Neuronal stem cell (in vitro differentiated cells): ENCODE results near the gene NLRP4.

Source experiments
- DNase-seq: peaks from one replicate; pipeline ENCODE4 v3.0.0-alpha.2; 2013; ENCODE audit warnings: low spot score
- H2AFZ ChIP-seq: one replicate; pipeline ENCODE4 v1.6.1; 2013; ENCODE audit warnings: mild to moderate bottlenecking, low read length, inconsistent platforms
- H2AK5ac ChIP-seq: 2 replicates; pipeline ENCODE4 v1.6.1; 2013; ENCODE audit warnings: low read depth, mild to moderate bottlenecking, inconsistent platforms, low read length, moderate library complexity, mixed read lengths
- H2BK120ac ChIP-seq: 2 replicates; pipeline ENCODE4 v1.6.1; 2013; ENCODE audit warnings: low read depth, mild to moderate bottlenecking, inconsistent platforms, low read length, moderate library complexity, mixed read lengths
- H2BK12ac ChIP-seq: one replicate; pipeline ENCODE4 v1.6.1; 2013; ENCODE audit warnings: low read length, inconsistent platforms
- H2BK15ac ChIP-seq: 2 replicates; pipeline ENCODE4 v1.6.1; 2013; ENCODE audit warnings: mild to moderate bottlenecking, low read length, inconsistent platforms, mixed read lengths
- H2BK5ac ChIP-seq: one replicate; pipeline ENCODE4 v1.6.1; 2013; ENCODE audit warnings: inconsistent platforms, mild to moderate bottlenecking, low read length, moderate library complexity
- H3K14ac ChIP-seq: one replicate; pipeline ENCODE4 v1.6.1; 2013; ENCODE audit warnings: low read length, inconsistent platforms
- H3K18ac ChIP-seq: 2 replicates; pipeline ENCODE4 v1.6.1; 2013; ENCODE audit warnings: low read length, inconsistent platforms
- H3K23ac ChIP-seq: 2 replicates; pipeline ENCODE4 v1.6.1; 2013; ENCODE audit warnings: low read depth, mild to moderate bottlenecking, mixed read lengths, low read length, inconsistent platforms; ENCODE audit not compliant: poor library complexity
- H3K27ac ChIP-seq: replicated peaks from 3 replicates; pipeline ENCODE4 v1.5.1; 2013; ENCODE audit warnings: low read length, inconsistent platforms
- H3K27me3 ChIP-seq, 3 experiments: 2 replicates each; pipeline ENCODE4 v1.6.1; 2013; ENCODE audit warnings: low read length in 3 of 3, mild to moderate bottlenecking in 2 of 3, inconsistent platforms in 1 of 3, low read depth in 1 of 3, mixed read lengths in 1 of 3, moderate library complexity in 1 of 3; ENCODE audit not compliant: control insufficient read depth in 3 of 3, insufficient read depth in 3 of 3
- H3K36me3 ChIP-seq, 2 donors: replicated peaks in 1 of 2; 2 replicates each; pipeline ENCODE4 v1.6.1; 2013; ENCODE audit warnings: low read length in 2 of 2; ENCODE audit not compliant: control insufficient read depth in 2 of 2, insufficient read depth in 2 of 2
- H3K4ac ChIP-seq: 2 replicates; pipeline ENCODE4 v1.6.1; 2013; ENCODE audit warnings: inconsistent platforms, mild to moderate bottlenecking, low read length, moderate library complexity
- H3K4me1 ChIP-seq, 2 donors: 1 replicate in 1 of 2; 2 replicates in 1 of 2; pipeline ENCODE4 v1.6.1; 2013; ENCODE audit warnings: low read length in 2 of 2, low read depth in 1 of 2; ENCODE audit not compliant: control insufficient read depth in 2 of 2, insufficient read depth in 1 of 2
- H3K4me2 ChIP-seq: one replicate; pipeline ENCODE4 v1.6.1; 2013; ENCODE audit warnings: mild to moderate bottlenecking, low read length, inconsistent platforms; ENCODE audit not compliant: insufficient read depth, poor library complexity, severe bottlenecking
- H3K4me3 ChIP-seq, 2 donors: 2 replicates each; pipeline ENCODE4 v1.5.1; 2013; ENCODE audit warnings: low read length in 2 of 2, mild to moderate bottlenecking in 2 of 2, inconsistent platforms in 1 of 2, moderate library complexity in 1 of 2
- H3K79me1 ChIP-seq: one replicate; pipeline ENCODE4 v1.6.1; 2013; ENCODE audit warnings: low read depth, mild to moderate bottlenecking, inconsistent platforms, low read length, moderate library complexity
- H3K9ac ChIP-seq: one replicate; pipeline ENCODE4 v1.6.1; 2013; ENCODE audit warnings: mild to moderate bottlenecking, low read depth, low read length, inconsistent platforms; ENCODE audit not compliant: poor library complexity
- H3K9me3 ChIP-seq, 2 donors: replicated peaks in 1 of 2; 2 replicates each; pipeline versions ENCODE3 to v1.6.1; 2013; ENCODE audit warnings: low read length in 2 of 2, mild to moderate bottlenecking in 2 of 2, inconsistent platforms in 1 of 2, low read depth in 1 of 2, mixed read lengths in 1 of 2, moderate library complexity in 1 of 2; ENCODE audit not compliant: control insufficient read depth in 2 of 2, insufficient read depth in 1 of 2
- H4K8ac ChIP-seq: one replicate; pipeline ENCODE4 v1.6.1; 2013; ENCODE audit warnings: low read depth, mild to moderate bottlenecking, inconsistent platforms, low read length, moderate library complexity
- H4K91ac ChIP-seq: one replicate; pipeline ENCODE4 v1.6.1; 2013; ENCODE audit warnings: low read length, low read depth, mild to moderate bottlenecking, inconsistent platforms; ENCODE audit not compliant: poor library complexity
- WGBS, 2 donors: extraction: QIAGEN DNeasy Blood & Tissue Kit; methylation state at CpG; one replicate each; pipeline ENCODE4 v1.1.7; 2013; ENCODE audit warnings: missing lambda C conversion rate in 2 of 2, mixed read lengths in 1 of 2; ENCODE audit not compliant: insufficient read length in 2 of 2, insufficient replicate concordance in 1 of 2; ENCODE audit errors: extremely low coverage in 2 of 2; 5-methylcytosine and 5-hydroxymethylcytosine counted together

Gene NLRP4

GRCh38 chr19:55838251-55838650 lies 1.9 kb downstream of the NLRP4 start:
- Histone ChIP-seq H3K4me1 (no peaks in the 10 kb centered on the region), H4K91ac (no peak overlapping the region), H3K36me3 (no peaks in the 10 kb centered on the region), H2AK5ac (no peak overlapping the region), H3K79me1 (no peaks in the 10 kb centered on the region), H3K14ac (no peak overlapping the region), H3K4ac (no peak overlapping the region), H2BK12ac (no peak overlapping the region), H3K4me3 (no peak overlapping the region), H2BK15ac (no peak overlapping the region), H3K18ac (no peak overlapping the region), H3K27ac (no peak overlapping the region), H3K23ac (no peak overlapping the region), H4K8ac (no peak overlapping the region), H2BK120ac (no peak overlapping the region), H2BK5ac (no peak overlapping the region), H3K9ac (no peak overlapping the region), H3K9me3 (peaks cover 0 to 12% of the 10 kb centered on the region in 2 donors), H2AFZ (no peak overlapping the region), H3K27me3 (no peaks in the 10 kb centered on the region), H3K4me2 (no peak overlapping the region)
- DNase-seq = no peak
- whole genome bisulfite sequencing, 2 donors = no CpG with 5 or more reads among the region's 3 CpGs

GRCh38 chr19:55838906-55839305 lies 2.6 kb downstream of the NLRP4 start:
- H3K4me2 ChIP-seq = no peak overlapping the region
- H2BK5ac ChIP-seq = no peak overlapping the region
- no CpG with 5 or more reads among the region's 4 CpGs for WGBS, 2 donors
- DNase-seq = no peak
- H3K4me1 ChIP-seq = no peaks in the 10 kb centered on the region
- no peak overlapping the region for H2BK15ac ChIP-seq
- no peaks in the 10 kb centered on the region for H3K36me3 ChIP-seq
- no peak overlapping the region for H4K91ac ChIP-seq
- no peaks in the 10 kb centered on the region for H3K27me3 ChIP-seq
- no peak overlapping the region for H3K23ac ChIP-seq
- no peak overlapping the region for H2BK120ac ChIP-seq
- H3K4me3 ChIP-seq = no peak overlapping the region
- H2BK12ac ChIP-seq = no peak overlapping the region
- H3K18ac ChIP-seq = no peak overlapping the region
- peaks cover 0 to 12% of the 10 kb centered on the region in 2 donors for H3K9me3 ChIP-seq
- H3K27ac ChIP-seq = no peak overlapping the region
- no peak overlapping the region for H2AK5ac ChIP-seq
- H3K14ac ChIP-seq = no peak overlapping the region
- no peaks in the 10 kb centered on the region for H3K79me1 ChIP-seq
- no peak overlapping the region for H3K9ac ChIP-seq
- no peak overlapping the region for H4K8ac ChIP-seq
- no peak overlapping the region for H3K4ac ChIP-seq
- H2AFZ ChIP-seq = no peak overlapping the region

GRCh38 chr19:55855160-55855559 lies 18.8 kb downstream of the NLRP4 start:
- Histone ChIP-seq H2AK5ac (no peak overlapping the region), H3K4me3 (no peak overlapping the region), H4K8ac (no peak overlapping the region), H3K4me2 (no peak overlapping the region), H3K79me1 (no peaks in the 10 kb centered on the region), H3K18ac (no peak overlapping the region), H3K9me3 (peaks cover 0 to 29% of the 10 kb centered on the region in 2 donors), H2AFZ (no peak overlapping the region), H2BK5ac (no peak overlapping the region), H3K23ac (no peak overlapping the region), H3K27me3 (peaks cover 0 to 7% (median 0%) of the 10 kb centered on the region in 3 experiments), H3K27ac (no peak overlapping the region), H3K4ac (no peak overlapping the region), H4K91ac (no peak overlapping the region), H2BK15ac (no peak overlapping the region), H2BK120ac (no peak overlapping the region), H3K4me1 (no peaks in the 10 kb centered on the region), H3K14ac (no peak overlapping the region), H3K9ac (no peak overlapping the region), H2BK12ac (no peak overlapping the region), H3K36me3 (no peaks in the 10 kb centered on the region)
- no CpG with 5 or more reads among the region's 1 CpG for WGBS, 2 donors
- no peak for DNase-seq

GRCh38 chr19:55857149-55857548 lies 20.8 kb downstream of the NLRP4 start:
- Histone ChIP-seq H2BK12ac (no peak overlapping the region), H3K14ac (no peak overlapping the region), H2BK120ac (no peak overlapping the region), H3K4ac (no peak overlapping the region), H2AK5ac (no peak overlapping the region), H3K23ac (no peak overlapping the region), H3K27me3 (peaks cover 0 to 7% (median 0%) of the 10 kb centered on the region in 3 experiments), H4K91ac (no peak overlapping the region), H3K36me3 (no peaks in the 10 kb centered on the region), H3K4me2 (no peak overlapping the region), H3K9ac (no peak overlapping the region), H3K4me1 (no peaks in the 10 kb centered on the region), H3K9me3 (peaks cover 0 to 41% of the 10 kb centered on the region in 2 donors), H2BK15ac (no peak overlapping the region), H2AFZ (no peak overlapping the region), H3K79me1 (no peaks in the 10 kb centered on the region), H4K8ac (no peak overlapping the region), H3K18ac (no peak overlapping the region), H3K27ac (no peak overlapping the region), H3K4me3 (no peak overlapping the region), H2BK5ac (no peak overlapping the region)
- no CpG with 5 or more reads among the region's 4 CpGs for WGBS, 2 donors
- DNase-seq = no peak
